ENCODE data around the gene UBASH3B.

Gene UBASH3B

GRCh38 chr11:122647736-122648275 lies 7.7 kb upstream of the UBASH3B start:
- no peak for DNase-seq

- no peak for DNase-seq
These were observed 6.4 kb upstream of the UBASH3B start for GRCh38 chr11:122649116-122649515.

DNA sequence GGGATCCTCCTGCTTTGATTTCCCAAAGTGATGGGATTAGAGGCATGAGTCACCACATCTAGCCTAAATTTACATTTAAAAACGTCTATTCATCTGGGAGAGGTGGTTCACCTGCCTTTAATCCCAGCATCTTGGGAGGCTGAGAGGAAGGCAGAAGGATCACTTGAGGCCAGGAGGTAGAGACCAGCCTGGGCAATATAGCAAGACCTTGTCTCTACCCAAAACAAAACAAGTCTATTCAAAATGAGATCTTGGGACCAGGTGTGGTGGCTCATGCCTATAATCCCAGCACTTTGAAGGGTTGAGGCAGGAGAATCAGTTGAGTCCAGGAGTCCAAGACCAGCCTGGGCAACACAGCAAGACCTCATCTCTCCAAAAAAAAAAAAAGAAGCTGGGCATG lies 4.9 kb upstream of the UBASH3B start:
- no peak for DNase-seq

- DNase-seq: no peak
These were observed 3.0 kb upstream of the UBASH3B start for GRCh38 chr11:122652495-122652894.

- DNase-seq: peak in 1 of 2 experiments; percentile 19
These were observed 1.5 kb upstream of the UBASH3B start for GRCh38 chr11:122653916-122654585.

DNA sequence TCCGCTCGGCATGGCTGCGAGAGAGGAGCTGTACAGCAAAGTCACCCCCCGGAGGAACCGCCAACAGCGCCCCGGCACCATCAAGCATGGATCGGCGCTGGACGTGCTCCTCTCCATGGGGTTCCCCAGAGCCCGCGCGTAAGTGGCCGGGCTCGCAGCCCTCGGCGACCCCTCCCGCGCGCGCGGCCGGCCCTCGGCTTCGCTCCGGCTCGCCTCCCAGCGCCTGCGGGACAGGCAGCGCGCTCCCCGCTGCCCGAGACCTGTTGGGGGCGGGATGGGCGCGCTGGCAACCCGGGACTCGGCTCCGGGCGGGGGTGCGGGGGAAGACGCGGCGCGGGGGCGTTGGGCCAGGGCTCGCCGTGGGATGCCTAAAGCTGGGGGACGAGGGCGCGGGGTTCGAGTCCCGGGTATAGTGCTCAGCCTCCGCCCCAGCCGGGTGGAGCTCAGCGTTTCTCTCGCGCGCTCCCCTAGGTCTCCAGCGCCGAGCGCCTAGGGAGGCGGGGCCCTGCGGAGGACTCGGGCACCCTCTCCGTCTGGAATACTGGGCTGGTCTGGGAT lies 630 bp downstream of the UBASH3B start:
- peak; percentile 11 to 83 for DNase-seq

DNA sequence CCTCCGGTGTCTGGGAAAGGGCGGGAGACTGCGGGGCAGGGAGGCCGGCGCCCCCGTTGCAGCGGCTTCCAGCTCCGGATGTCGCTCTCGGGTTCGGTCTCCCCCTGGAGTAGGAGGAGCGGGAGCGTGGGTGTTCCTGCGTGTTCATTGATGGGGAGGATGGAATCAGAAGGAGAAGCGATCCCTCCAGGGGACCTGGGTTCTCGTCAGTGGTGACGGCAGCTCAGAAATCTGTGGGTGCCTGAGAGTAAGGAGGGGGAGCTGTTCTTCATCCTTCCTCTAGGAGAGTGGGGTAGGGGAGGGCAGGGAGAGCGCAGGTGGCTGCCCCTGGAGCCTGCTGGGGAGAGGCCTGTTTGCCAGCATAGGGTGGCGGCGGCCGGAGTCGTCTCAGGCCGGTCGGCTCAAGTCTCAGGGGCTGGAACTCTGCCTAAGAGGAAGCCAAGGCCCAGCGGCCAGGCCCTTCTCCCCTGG lies 1.1 kb downstream of the UBASH3B start:
- DNase-seq: peak in 1 of 2 experiments; percentile 49

DNA sequence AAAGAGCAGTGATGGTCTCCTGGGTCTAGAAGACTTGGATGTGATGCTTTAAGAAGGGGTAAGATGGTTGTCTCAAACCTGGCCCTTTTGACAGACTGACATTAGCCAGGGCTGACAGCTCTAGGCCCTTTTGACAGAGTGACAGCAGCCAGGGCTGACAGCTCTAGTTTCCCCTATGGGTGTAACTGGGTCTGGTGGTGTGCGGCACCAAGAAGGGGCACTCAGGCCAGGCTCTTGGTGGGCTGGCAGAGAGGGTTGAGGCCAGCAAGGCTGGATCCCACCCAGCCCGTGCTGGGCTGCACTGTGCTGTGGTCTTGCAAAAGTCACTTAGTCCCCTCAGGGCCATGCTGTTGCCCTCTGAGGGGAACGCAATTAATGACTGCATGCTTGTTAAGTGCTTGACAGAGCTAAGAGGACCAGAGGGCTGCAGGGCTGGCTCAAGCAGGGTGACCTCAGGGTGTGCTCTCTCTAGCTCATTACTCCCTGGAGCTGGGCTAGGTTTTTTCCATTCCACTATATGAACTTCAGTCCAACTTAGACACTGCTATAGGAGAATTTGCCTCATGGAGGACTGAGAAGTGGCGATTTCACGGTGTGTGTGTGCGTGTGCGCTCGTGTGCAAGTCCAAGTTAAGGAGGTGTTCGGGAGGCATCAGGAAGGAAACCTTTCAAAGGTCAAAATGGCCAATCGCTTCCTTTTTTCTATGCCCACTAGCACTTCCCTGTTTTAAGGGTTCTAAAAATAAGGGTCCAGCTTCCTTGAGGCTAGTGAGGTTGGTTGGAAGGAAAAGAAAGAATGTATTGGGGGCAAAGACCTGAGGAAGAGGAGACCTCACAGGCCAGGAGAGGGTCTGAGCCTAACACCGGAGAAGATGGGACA lies 4.4 kb downstream of the UBASH3B start:
- DNase-seq: no peak

DNA sequence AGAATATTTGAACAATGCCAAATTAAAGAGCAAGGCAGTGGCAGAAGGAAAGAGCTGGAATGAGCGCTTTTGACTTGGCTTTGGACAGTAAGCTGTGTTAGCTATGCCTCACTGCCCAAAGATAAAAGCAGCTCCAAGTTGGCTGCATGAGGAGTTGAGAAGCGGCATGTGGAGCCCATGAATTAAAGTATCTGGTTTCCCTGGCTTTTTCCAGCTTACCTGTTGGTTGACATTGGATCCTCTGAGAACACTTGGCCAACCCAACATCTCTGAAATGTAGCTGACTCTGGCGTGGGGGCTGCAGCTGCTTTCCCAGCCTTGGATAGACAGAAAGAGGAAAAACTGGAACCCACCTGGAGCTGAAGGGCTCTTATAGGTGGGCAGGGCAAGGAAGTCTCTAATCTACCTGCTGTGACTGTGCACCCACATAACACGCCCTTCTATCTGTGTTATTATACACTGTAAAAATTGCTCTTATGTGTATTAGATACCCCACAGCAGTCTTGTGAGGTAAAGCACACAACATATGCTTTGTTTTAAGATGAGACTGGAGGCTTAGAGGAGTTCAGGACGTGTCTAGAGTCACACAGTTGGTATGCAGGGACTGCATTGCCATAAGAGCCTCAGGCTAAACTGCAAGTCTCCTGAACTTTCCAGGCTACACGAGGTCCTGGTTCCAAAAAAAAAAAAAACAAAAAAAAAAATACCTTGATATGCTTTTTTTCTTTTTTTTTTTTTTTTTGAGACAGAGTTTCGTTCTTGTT lies 5.8 kb downstream of the UBASH3B start:
- peak; percentile 97 for DNase-seq

- DNase-seq: no peak
These were observed 7.7 kb downstream of the UBASH3B start for GRCh38 chr11:122663056-122663740.

DNA sequence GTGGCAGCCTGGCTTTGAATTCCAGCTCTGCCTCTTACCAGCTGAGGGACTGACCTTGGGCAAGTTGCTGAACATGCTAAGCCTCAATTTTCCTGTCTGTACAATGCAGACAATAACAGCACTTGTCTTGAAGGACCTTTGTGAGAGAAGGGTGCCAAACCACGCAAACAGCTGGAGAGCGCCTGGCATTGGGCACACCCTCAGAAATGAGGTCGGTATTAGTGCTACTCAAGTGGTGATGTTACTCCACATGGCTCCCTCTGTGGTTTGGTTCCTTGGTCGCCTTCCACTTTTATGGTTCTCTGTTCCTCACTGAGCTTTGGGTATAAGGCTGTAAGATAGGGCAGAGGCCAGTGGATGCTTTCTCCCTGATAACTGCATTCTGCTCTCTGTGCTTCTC lies 8.2 kb downstream of the UBASH3B start:
- DNase-seq: no peak

DNA sequence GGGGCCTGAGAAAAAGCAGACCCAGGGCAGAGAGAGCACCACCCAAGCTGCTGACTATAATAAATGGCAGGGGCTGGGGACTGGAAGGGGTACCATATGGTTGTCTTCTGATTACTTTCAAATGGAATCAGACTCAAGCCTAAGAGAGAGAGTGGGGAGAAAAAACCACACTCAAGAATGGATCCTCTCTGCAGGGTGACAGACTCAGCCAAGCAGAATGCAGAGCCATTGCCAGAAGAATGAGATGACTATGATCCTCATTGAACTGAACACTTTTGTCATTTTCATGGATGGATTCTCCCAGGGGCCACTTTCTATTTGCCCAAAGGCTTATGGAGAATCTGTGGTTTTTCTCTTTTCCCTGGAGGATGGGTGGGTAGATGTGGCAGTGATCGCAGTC lies 8.7 kb downstream of the UBASH3B start:
- peak; percentile 17 to 52 for DNase-seq

- no peak for DNase-seq
These were observed 10.3 kb downstream of the UBASH3B start for GRCh38 chr11:122665861-122666260.

GRCh38 chr11:122666743-122667142 lies 11.2 kb downstream of the UBASH3B start:
- DNase-seq: no peak

DNA sequence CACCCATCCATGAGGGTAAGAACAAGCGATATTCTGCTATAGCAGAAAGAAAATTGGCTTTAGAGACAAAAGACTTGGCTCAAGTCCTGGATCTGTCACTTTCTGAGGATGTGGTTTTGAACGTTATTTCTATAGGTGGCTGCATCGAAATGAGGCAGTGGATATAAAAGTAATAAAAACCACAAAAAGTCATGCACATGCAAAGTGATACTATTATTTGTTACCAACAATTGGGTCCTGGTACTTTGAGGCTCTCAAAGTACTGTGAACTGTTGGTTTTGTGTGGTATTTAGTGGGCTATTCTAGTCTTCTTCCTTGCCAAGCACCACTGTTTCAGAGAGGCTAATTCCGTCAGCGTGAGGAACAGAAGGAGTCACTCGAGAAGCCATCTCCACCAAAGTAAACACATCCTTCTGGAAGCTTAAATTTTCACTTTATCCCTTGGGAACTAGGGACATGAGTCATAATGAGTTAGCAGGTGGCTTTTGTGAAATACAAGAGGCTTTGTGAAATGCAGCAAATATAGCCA lies 13.1 kb downstream of the UBASH3B start:
- no peak for DNase-seq

GRCh38 chr11:122670131-122670530 lies 14.6 kb downstream of the UBASH3B start:
- DNase-seq: no peak

DNA sequence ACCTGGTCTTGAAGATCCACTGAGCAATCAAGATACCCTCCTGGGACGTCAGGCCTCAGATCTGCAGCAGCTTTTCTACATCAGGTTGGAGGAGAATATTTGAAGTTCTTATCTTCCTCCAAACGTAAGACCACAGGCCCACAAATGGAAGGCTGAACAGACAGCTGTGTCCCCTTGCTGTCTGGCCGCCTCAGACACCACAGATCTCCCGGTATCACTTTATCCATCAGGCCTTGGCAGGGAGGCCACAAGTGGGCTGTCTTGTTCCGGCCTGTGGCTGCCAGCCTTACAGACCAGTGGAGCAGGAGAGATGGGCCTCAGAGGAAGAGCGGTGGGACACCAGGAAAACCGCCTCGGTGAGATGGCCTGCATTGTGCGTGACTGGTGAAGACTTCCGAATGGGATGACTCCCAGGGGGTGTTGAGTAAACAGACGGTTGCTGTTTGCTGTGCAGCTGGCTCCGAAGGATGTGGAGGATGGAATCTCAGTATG lies 15.9 kb downstream of the UBASH3B start:
- no peak for DNase-seq

GRCh38 chr11:122672892-122673291 lies 17.4 kb downstream of the UBASH3B start:
- DNase-seq: no peak

DNA sequence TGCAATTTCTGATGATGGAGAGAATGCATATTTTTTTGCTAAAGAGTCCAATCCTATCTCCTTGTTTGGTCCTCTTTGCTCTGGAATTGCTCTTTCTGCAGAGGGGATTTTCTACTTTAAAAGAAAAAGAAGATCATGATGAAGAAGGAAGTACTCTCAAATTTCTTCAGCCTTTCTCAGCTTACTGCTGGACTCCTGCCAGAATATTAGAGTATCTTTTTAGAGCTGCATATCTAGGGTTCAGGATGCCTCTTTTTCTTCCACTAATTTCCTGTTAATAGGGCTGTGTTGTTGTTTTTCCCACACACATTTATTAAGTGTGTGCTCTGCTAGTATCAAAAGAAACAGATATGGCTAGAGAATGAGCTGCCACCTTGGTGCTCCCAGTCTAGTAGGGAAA lies 18.2 kb downstream of the UBASH3B start:
- no peak for DNase-seq

GRCh38 chr11:122676638-122677037 lies 21.1 kb downstream of the UBASH3B start:
- no peak for DNase-seq

DNA sequence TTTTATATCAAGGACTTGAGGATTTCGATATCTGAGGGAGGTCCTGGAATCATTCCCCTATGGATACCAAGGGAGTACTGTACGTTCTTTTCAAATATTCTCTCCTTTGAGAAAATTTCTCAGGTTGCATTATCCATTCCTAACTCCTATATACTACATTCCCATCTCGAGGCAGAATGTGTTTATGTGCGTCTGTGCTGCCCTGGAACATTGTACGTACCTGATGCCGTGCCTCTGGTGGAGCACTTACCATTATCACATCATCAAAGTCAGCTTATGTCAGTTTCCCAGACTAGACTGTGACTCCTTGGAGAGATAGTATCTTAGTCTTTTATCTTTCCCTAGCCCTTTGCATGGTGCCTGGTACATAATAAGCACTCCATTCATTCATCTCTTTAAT lies 21.7 kb downstream of the UBASH3B start:
- DNase-seq: no peak

DNA sequence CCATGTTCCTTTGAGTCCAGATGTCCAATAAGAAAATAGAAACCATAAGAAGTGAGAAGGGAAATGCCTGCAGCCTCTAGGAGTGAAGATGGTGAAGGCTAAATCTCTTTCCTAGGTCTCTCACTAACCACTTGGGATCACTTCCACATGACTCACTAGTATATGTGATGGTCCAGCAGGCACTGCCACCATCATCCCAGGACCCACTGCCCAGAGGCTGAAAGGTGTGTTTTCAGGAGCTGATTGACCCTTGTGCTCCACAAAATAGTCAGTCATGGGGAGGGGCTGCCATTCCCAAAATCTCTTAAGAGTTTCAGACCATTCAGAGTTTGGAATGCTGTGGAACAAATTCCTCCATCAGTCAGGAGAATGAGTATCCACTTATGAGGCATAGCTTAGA lies 22.9 kb downstream of the UBASH3B start:
- DNase-seq: no peak

Data from NCI-H526 (cell line).